Measurements from ENCODE around the gene PLEK2.
"Not testable (repeated sequence)": the region's sequence is repeated elsewhere in the genome, so short reads cannot be mapped to it uniquely, and the experiment has no call there.

Gene PLEK2

GRCh38 chr14:67409461-67409860, 2.5 kb downstream of the PLEK2 start:
- Histone ChIP-seq H2BK5ac (ENCODE audit: low read depth, low read length, poor library complexity, severe bottlenecking) (no peak overlapping the region), H3K18ac (ENCODE audit: low read depth in 1 of 2, low read length in 2 of 2) (no peak overlapping the region), H3K36me3 (ENCODE audit: control insufficient read depth in 1 of 2, insufficient read depth in 2 of 2, low read depth in 1 of 2, low read length in 2 of 2) (no peaks in the 10 kb centered on the region), H2BK120ac (ENCODE audit: low read depth, low read length) (no peak overlapping the region), H3K9me3 (ENCODE audit: control insufficient read depth, low read length) (no peaks in the 10 kb centered on the region), H3K9ac (ENCODE audit: low read length) (no peak overlapping the region), H4K8ac (ENCODE audit: low read length) (no peak overlapping the region), H2BK15ac (ENCODE audit: low read depth, poor library complexity, severe bottlenecking) (no peak overlapping the region), H3K27ac (ENCODE audit: low read length, poor library complexity, severe bottlenecking) (no peak overlapping the region), H2AK5ac (ENCODE audit: low read length, severe bottlenecking) (no peak overlapping the region), H2AFZ (ENCODE audit: low read depth, low read length) (no peak overlapping the region), H3K4ac (ENCODE audit: low read depth in 1 of 2, low read length in 2 of 2) (no peak overlapping the region), H3K23ac (ENCODE audit: low read length in 2 of 2) (no peak overlapping the region), H4K91ac (ENCODE audit: low read length) (no peak overlapping the region), H3K14ac (ENCODE audit: low read length in 2 of 2) (no peak overlapping the region), H2BK12ac (ENCODE audit: low read length in 2 of 2) (no peak overlapping the region), H3K79me1 (replicated peaks; ENCODE audit: low read length, poor library complexity, severe bottlenecking) (no peaks in the 10 kb centered on the region), H3K4me2 (ENCODE audit: low read length, poor library complexity, severe bottlenecking) (no peak overlapping the region), H3K4me3 (ENCODE audit: insufficient read depth in 1 of 2, low read depth in 1 of 2, low read length in 2 of 2) (no peak overlapping the region), H3K27me3 (ENCODE audit: control insufficient read depth in 1 of 2, insufficient read depth in 1 of 2, low read length in 2 of 2) (no peaks in the 10 kb centered on the region), H3K4me1 (ENCODE audit: control insufficient read depth, insufficient read depth, low read depth, low read length) (peaks cover 17% of the 10 kb centered on the region)
- no peak for DNase-seq
- 74% methylated on average over 8 of the region's 8 CpGs for WGBS

- H3K4ac ChIP-seq (ENCODE audit: low read depth in 1 of 2, low read length in 2 of 2); H3K18ac ChIP-seq (ENCODE audit: low read depth in 1 of 2, low read length in 2 of 2): not testable (repeated sequence)
- 91% methylated on average over 5 of the region's 7 CpGs for WGBS
These were observed 3.7 kb downstream of the PLEK2 start for GRCh38 chr14:67408122-67408801.

GRCh38 chr14:67405771-67406170, 6.2 kb downstream of the PLEK2 start:
- WGBS, result 99% methylated on average over 5 of the region's 5 CpGs
- no peak overlapping the region for H3K23ac ChIP-seq (ENCODE audit: low read length in 2 of 2)

More at GRCh38 chr14:67408122-67408801, 3.7 kb downstream of the PLEK2 start:
- peaks cover 11% of the 10 kb centered on the region for H3K4me1 ChIP-seq (ENCODE audit: control insufficient read depth, insufficient read depth, low read depth, low read length)
- H3K27ac ChIP-seq (ENCODE audit: low read length, poor library complexity, severe bottlenecking); H3K9ac ChIP-seq (ENCODE audit: low read length); H3K9me3 ChIP-seq (ENCODE audit: control insufficient read depth, low read length); H2BK5ac ChIP-seq (ENCODE audit: low read depth, low read length, poor library complexity, severe bottlenecking); H2BK15ac ChIP-seq (ENCODE audit: low read depth, poor library complexity, severe bottlenecking); H2AK5ac ChIP-seq (ENCODE audit: low read length, severe bottlenecking); H3K23ac ChIP-seq (ENCODE audit: low read length in 2 of 2); H3K4me2 ChIP-seq (ENCODE audit: low read length, poor library complexity, severe bottlenecking); H4K8ac ChIP-seq (ENCODE audit: low read length); H3K14ac ChIP-seq (ENCODE audit: low read length in 2 of 2); H3K4me3 ChIP-seq (ENCODE audit: insufficient read depth in 1 of 2, low read depth in 1 of 2, low read length in 2 of 2); H2AFZ ChIP-seq (ENCODE audit: low read depth, low read length); H2BK12ac ChIP-seq (ENCODE audit: low read length in 2 of 2); H3K79me1 ChIP-seq (replicated peaks; ENCODE audit: low read length, poor library complexity, severe bottlenecking); H3K27me3 ChIP-seq (ENCODE audit: control insufficient read depth in 1 of 2, insufficient read depth in 1 of 2, low read length in 2 of 2); DNase-seq; H3K36me3 ChIP-seq (ENCODE audit: control insufficient read depth in 1 of 2, insufficient read depth in 2 of 2, low read depth in 1 of 2, low read length in 2 of 2); H4K91ac ChIP-seq (ENCODE audit: low read length); H2BK120ac ChIP-seq (ENCODE audit: low read depth, low read length): not testable (repeated sequence)

DNA sequence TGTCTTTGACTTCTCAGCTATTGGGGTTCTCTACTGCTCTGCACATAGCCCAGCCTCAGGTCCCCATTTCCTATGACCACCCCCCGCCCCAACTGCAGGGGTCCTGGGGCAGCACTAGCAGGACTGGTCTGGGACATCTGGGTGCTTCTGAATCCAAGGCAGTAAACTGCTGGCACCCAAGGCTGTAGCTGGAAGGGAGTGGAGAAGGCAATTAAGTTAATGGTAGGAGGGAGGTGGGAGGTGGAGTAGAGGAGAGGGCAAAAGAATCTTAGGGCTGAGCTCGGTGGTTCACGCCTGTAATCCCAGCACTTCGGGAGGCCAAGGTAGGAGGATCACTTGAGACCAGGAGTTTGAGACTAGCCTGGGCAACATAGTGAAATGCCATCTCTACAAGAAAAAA, 11.5 kb downstream of the PLEK2 start:
- no peak overlapping the region for H3K4ac ChIP-seq (ENCODE audit: low read depth in 1 of 2, low read length in 2 of 2)
- peaks cover 4% of the 10 kb centered on the region for H3K79me1 ChIP-seq (replicated peaks; ENCODE audit: low read length, poor library complexity, severe bottlenecking)
- peaks cover 7% of the 10 kb centered on the region for H3K4me1 ChIP-seq (ENCODE audit: control insufficient read depth, insufficient read depth, low read depth, low read length)
- no peak overlapping the region for H3K27ac ChIP-seq (ENCODE audit: low read length, poor library complexity, severe bottlenecking)
- H3K9me3 ChIP-seq (ENCODE audit: control insufficient read depth, low read length), result no peaks in the 10 kb centered on the region
- no peak overlapping the region for H3K4me2 ChIP-seq (ENCODE audit: low read length, poor library complexity, severe bottlenecking)
- no peak overlapping the region for H2BK5ac ChIP-seq (ENCODE audit: low read depth, low read length, poor library complexity, severe bottlenecking)
- H3K14ac ChIP-seq (ENCODE audit: low read length in 2 of 2), result no peak overlapping the region
- no peaks in the 10 kb centered on the region for H3K27me3 ChIP-seq (ENCODE audit: control insufficient read depth in 1 of 2, insufficient read depth in 1 of 2, low read length in 2 of 2)
- H4K91ac ChIP-seq (ENCODE audit: low read length), result no peak overlapping the region
- no peak overlapping the region for H3K4me3 ChIP-seq (ENCODE audit: insufficient read depth in 1 of 2, low read depth in 1 of 2, low read length in 2 of 2)
- no peak for DNase-seq
- H2BK120ac ChIP-seq (ENCODE audit: low read depth, low read length), result no peak overlapping the region
- H2BK15ac ChIP-seq (ENCODE audit: low read depth, poor library complexity, severe bottlenecking), result no peak overlapping the region
- H3K36me3 ChIP-seq (ENCODE audit: control insufficient read depth in 1 of 2, insufficient read depth in 2 of 2, low read depth in 1 of 2, low read length in 2 of 2), result no peaks in the 10 kb centered on the region
- H3K18ac ChIP-seq (ENCODE audit: low read depth in 1 of 2, low read length in 2 of 2), result no peak overlapping the region
- H2BK12ac ChIP-seq (ENCODE audit: low read length in 2 of 2), result no peak overlapping the region
- no peak overlapping the region for H3K23ac ChIP-seq (ENCODE audit: low read length in 2 of 2)
- WGBS, result 94% methylated on average over 4 of the region's 4 CpGs
- no peak overlapping the region for H4K8ac ChIP-seq (ENCODE audit: low read length)
- no peak overlapping the region for H2AK5ac ChIP-seq (ENCODE audit: low read length, severe bottlenecking)
- no peak overlapping the region for H3K9ac ChIP-seq (ENCODE audit: low read length)
- no peak overlapping the region for H2AFZ ChIP-seq (ENCODE audit: low read depth, low read length)

More at GRCh38 chr14:67405771-67406170, 6.2 kb downstream of the PLEK2 start:
- H2BK12ac ChIP-seq (ENCODE audit: low read length in 2 of 2), result no peak overlapping the region
- no peak overlapping the region for H2AK5ac ChIP-seq (ENCODE audit: low read length, severe bottlenecking)
- H3K4me3 ChIP-seq (ENCODE audit: insufficient read depth in 1 of 2, low read depth in 1 of 2, low read length in 2 of 2), result no peak overlapping the region
- H3K14ac ChIP-seq (ENCODE audit: low read length in 2 of 2), result no peak overlapping the region
- H3K36me3 ChIP-seq (ENCODE audit: control insufficient read depth in 1 of 2, insufficient read depth in 2 of 2, low read depth in 1 of 2, low read length in 2 of 2), result no peaks in the 10 kb centered on the region
- no peak overlapping the region for H2BK120ac ChIP-seq (ENCODE audit: low read depth, low read length)
- no peaks in the 10 kb centered on the region for H3K9me3 ChIP-seq (ENCODE audit: control insufficient read depth, low read length)
- no peak overlapping the region for H4K8ac ChIP-seq (ENCODE audit: low read length)
- no peak overlapping the region for H2BK15ac ChIP-seq (ENCODE audit: low read depth, poor library complexity, severe bottlenecking)
- H4K91ac ChIP-seq (ENCODE audit: low read length), result no peak overlapping the region
- H3K4me1 ChIP-seq (ENCODE audit: control insufficient read depth, insufficient read depth, low read depth, low read length), result no peaks in the 10 kb centered on the region
- no peak overlapping the region for H3K18ac ChIP-seq (ENCODE audit: low read depth in 1 of 2, low read length in 2 of 2)
- no peak overlapping the region for H3K9ac ChIP-seq (ENCODE audit: low read length)
- H3K4me2 ChIP-seq (ENCODE audit: low read length, poor library complexity, severe bottlenecking), result no peak overlapping the region
- DNase-seq, result no peak
- peaks cover 4% of the 10 kb centered on the region for H3K79me1 ChIP-seq (replicated peaks; ENCODE audit: low read length, poor library complexity, severe bottlenecking)
- no peak overlapping the region for H2AFZ ChIP-seq (ENCODE audit: low read depth, low read length)
- no peak overlapping the region for H2BK5ac ChIP-seq (ENCODE audit: low read depth, low read length, poor library complexity, severe bottlenecking)
- no peak overlapping the region for H3K4ac ChIP-seq (ENCODE audit: low read depth in 1 of 2, low read length in 2 of 2)
- H3K27me3 ChIP-seq (ENCODE audit: control insufficient read depth in 1 of 2, insufficient read depth in 1 of 2, low read length in 2 of 2), result no peaks in the 10 kb centered on the region
- no peak overlapping the region for H3K27ac ChIP-seq (ENCODE audit: low read length, poor library complexity, severe bottlenecking)
